ENCODE data around the gene CDK2AP2. TPM values are rescaled to one million over a fixed set of nuclear protein-coding genes. Genes with fewer than 3 reads are reported as not detected.

The CDK2AP2 gene
- total RNA-seq, 1 donor from 2014 or later, result 34.8 TPM

GRCh38 chr11:67503119-67504004 is 4.6 kb downstream of the CDK2AP2 start:
- no peak for ATAC-seq

- no peak for ATAC-seq
Measured at GRCh38 chr11:67502328-67502979, 5.5 kb downstream of the CDK2AP2 start.

- ATAC-seq, result no peak
Measured at GRCh38 chr11:67501854-67502253, 6.1 kb downstream of the CDK2AP2 start.

GRCh38 chr11:67500831-67501715 is 6.9 kb downstream of the CDK2AP2 start:
- no peak for ATAC-seq

- no peak for ATAC-seq
Measured at GRCh38 chr11:67500484-67500821, 7.5 kb downstream of the CDK2AP2 start.

GRCh38 chr11:67499808-67500483 is 8.0 kb downstream of the CDK2AP2 start:
- no peak for ATAC-seq

- no peak for ATAC-seq
Measured at GRCh38 chr11:67498544-67498972, 9.4 kb downstream of the CDK2AP2 start.

- no peak for ATAC-seq
Measured at GRCh38 chr11:67497656-67498291, 10.2 kb downstream of the CDK2AP2 start.

- no peak for ATAC-seq
Measured at GRCh38 chr11:67496113-67496512, 11.8 kb downstream of the CDK2AP2 start.

- no peak for ATAC-seq
Measured at GRCh38 chr11:67495234-67496005, 12.5 kb downstream of the CDK2AP2 start.

- ATAC-seq, result no peak
Measured at GRCh38 chr11:67494371-67495233, 13.4 kb downstream of the CDK2AP2 start.

GRCh38 chr11:67493548-67494370 is 14.2 kb downstream of the CDK2AP2 start:
- ATAC-seq, result no peak

GRCh38 chr11:67492801-67493547 is 15.0 kb downstream of the CDK2AP2 start:
- no peak for ATAC-seq

- no peak for ATAC-seq
Measured at GRCh38 chr11:67492069-67492727, 15.8 kb downstream of the CDK2AP2 start.

- ATAC-seq, result no peak
Measured at GRCh38 chr11:67491276-67492068, 16.5 kb downstream of the CDK2AP2 start.

GRCh38 chr11:67490727-67491065 is 17.3 kb downstream of the CDK2AP2 start:
- no peak for ATAC-seq

Measured in esophagus mucosa (tissue), 1 donor.